Measurements from ENCODE around the gene TFB2M.

The TFB2M gene

DNA sequence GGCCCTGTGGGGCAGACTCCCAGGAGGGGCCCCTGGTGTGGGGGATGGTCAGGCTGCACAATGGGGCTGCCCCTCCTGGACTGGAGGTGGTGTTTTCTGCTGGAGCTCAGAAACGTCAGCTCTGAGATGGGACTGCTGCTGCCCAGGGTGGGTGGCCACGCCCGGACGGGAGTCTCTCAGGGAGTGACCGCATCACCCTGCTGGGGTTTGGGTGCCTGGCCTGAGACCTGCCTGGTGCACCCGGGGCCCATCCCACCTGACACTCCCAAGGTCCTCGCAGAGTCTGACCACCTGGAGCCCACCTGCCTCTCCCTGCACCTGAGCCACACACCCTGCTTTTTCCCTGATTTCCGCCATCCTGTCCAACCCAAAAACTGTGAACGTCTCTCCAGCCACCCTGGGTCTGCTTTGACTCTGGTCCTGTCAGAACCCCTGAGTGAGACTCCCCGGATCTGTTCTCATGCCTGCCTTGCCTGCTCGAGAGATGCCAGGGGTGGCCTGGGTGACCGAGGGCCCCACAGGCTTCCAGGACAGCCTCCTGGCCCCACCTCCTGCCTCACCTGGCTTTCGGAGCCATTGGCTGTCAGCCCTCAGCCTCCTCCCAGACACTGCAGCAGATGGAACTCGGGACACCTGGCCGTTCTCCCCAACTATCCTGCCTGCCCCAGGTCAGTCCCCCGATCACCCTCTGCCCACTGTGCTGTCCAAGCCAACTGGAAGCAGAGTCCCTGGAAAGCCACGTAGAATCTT lies 47.4 kb downstream of the TFB2M start:
- in situ Hi-C loops (cut with HindIII; ENCODE audit: low sequenced_read_pairs), result no loop called here
- DNase-seq (ENCODE audit: low read depth, low spot score), result no peak
- TF ChIP-seq, protein P1, sequence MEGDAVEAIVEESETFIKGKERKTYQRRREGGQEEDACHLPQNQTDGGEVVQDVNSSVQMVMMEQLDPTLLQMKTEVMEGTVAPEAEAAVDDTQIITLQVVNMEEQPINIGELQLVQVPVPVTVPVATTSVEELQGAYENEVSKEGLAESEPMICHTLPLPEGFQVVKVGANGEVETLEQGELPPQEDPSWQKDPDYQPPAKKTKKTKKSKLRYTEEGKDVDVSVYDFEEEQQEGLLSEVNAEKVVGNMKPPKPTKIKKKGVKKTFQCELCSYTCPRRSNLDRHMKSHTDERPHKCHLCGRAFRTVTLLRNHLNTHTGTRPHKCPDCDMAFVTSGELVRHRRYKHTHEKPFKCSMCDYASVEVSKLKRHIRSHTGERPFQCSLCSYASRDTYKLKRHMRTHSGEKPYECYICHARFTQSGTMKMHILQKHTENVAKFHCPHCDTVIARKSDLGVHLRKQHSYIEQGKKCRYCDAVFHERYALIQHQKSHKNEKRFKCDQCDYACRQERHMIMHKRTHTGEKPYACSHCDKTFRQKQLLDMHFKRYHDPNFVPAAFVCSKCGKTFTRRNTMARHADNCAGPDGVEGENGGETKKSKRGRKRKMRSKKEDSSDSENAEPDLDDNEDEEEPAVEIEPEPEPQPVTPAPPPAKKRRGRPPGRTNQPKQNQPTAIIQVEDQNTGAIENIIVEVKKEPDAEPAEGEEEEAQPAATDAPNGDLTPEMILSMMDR (IDR thresholded peaks at IDR 0.05; ENCODE audit: low read depth, low read length), result no peak
- no peak overlapping the region for H3K4me3 ChIP-seq (ENCODE audit: low read depth, low read length)

DNA sequence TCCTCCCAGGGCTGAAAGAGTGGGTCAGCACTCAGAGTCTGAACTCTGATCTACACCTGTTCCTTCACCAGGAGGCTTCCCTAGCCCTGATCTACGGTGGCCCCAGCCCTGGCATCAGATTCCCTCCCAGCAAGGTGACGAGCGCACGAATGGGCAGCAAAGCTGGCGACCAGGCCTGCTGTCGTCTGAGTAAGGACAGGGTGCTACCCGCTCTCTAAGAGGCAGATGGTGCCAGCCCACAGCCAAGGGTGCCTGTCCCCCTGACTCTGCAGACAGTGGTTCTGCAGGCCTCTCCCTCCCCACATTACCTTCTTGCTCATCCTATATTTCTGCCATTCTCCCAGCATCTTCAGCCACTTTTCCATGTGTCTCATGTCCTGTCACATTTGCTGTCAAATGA lies 48.7 kb downstream of the TFB2M start:
- in situ Hi-C loops (cut with HindIII; ENCODE audit: low sequenced_read_pairs), result no loop called here
- TF ChIP-seq, protein P1 (IDR thresholded peaks at IDR 0.05; ENCODE audit: low read depth, low read length), result no peak
- no peak overlapping the region for H3K4me3 ChIP-seq (ENCODE audit: low read depth, low read length)
- DNase-seq (ENCODE audit: low read depth, low spot score), result no peak

DNA sequence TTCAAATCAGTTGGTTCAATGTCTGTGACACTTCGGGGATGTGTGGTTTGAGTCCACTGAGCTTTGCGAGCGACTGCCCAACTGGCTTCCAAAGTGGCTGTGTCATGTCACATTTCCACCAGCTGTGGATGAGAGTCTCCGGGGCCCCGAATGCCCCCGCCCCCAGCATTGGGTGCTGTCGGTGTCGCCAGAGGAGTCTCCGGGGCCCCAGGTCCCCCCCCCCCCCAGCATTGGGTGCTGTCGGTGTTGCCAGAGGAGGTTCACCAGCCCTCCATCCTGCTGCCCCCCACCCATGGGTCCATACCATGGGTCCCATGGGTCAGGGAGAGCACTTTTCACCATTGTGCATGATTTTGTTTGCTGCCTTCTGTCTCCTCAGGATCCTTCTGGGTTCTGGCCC lies 49.9 kb downstream of the TFB2M start:
- no peak overlapping the region for H3K4me3 ChIP-seq (ENCODE audit: low read depth, low read length)
- in situ Hi-C loops (cut with HindIII; ENCODE audit: low sequenced_read_pairs), result no loop called here
- TF ChIP-seq, protein P1 (IDR thresholded peaks at IDR 0.05; ENCODE audit: low read depth, low read length), result no peak
- DNase-seq (ENCODE audit: low read depth, low spot score), result no peak

DNA sequence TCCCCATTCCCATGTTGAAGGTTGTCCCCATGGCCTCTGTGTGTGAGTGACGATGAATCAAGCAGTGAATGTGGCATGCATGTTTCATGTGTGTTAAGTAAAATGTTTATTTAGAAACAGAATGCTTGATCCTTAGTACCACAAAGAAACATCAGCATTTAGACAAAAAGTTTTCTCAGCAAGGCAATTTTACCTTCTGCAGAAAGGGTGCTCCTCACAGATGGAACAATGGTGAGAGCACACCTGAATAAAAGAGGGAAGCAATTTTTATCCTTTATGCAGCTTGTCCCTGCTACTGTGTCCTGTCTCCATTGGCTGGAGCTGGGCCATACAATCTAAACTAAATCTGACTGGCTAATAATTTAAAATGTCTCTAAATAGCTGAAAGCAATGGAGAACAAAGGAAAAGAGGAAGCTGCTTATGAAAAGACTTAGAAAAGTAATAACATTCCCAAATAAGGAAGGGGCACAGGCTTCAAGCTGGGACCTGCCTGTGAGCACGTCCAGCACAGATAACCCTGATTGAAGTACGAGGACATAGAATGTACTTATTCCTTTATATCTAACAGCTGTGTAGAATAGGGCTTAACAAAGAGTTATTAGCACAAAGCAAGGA lies 50.6 kb downstream of the TFB2M start:
- in situ Hi-C loops (cut with HindIII; ENCODE audit: low sequenced_read_pairs), result no loop called here
- DNase-seq (ENCODE audit: low read depth, low spot score), result no peak

DNA sequence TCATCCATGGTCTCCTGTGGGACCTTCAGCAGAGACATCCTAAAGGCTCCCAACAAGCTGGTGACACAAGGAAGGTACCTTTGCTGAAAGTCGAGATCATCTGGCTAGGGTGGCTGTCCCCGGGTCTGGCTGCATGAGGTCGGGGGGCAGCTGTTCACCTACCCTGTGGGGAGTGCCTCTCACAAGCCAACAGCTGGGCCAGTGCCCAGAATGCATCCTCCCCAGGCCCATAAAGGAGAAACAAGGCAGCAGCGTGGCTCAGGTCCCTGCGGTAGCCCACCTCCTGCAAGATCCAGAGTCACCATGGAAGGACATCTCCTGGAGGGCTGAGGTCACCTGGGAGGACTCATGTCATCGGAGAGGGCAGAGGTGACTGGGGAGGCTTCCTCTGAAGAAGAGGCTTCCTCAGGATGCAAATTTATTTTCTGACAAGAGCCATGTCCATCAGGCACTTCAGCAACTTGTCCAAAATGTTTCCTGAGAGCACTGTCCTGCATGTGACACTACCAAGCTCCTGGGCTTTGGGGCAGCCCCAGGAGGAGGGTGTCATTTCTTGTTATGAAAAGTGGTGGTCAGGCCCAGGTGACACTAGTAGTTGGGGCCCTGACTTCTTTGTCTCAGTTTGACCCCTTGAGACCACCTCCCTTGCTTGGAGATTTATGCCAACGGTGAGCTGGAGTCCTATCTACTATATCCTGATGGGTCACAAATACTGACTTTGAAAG lies 52.3 kb downstream of the TFB2M start:
- DNase-seq (ENCODE audit: low read depth, low spot score), result no peak
- TF ChIP-seq, protein P1 (IDR thresholded peaks at IDR 0.05; ENCODE audit: low read depth, low read length), result no peak
- H3K4me3 ChIP-seq (ENCODE audit: low read depth, low read length), result no peak overlapping the region
- in situ Hi-C loops (cut with HindIII; ENCODE audit: low sequenced_read_pairs), result no loop called here

More for the DNA sequence above, 50.6 kb downstream of the TFB2M start:
- TF ChIP-seq, protein P1 (IDR thresholded peaks at IDR 0.05; ENCODE audit: low read depth, low read length), result no peak
- no peak overlapping the region for H3K4me3 ChIP-seq (ENCODE audit: low read depth, low read length)

DNA sequence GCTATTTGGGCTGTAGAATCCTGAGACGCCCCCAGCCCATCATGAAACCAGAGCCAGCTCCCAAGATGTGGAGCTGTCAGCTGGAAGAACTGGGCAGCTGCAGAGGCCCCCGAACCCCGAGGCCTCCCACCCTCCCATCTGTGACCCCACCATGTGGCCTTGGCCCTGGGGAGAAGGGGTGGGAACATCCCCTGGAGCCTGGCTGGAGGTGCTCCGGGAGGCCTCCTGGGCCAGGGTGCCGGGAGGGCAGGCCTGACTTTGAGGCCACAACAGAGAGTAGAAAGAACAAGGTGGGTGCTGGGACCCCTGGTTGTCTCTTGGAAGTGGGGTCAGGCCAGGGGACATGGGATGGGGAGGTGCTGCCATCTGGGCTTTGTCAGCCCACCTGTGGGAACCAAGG lies 53.0 kb downstream of the TFB2M start:
- in situ Hi-C loops (cut with HindIII; ENCODE audit: low sequenced_read_pairs), result no loop called here
- no peak for DNase-seq (ENCODE audit: low read depth, low spot score)
- H3K4me3 ChIP-seq (ENCODE audit: low read depth, low read length), result no peak overlapping the region
- TF ChIP-seq, protein P1 (IDR thresholded peaks at IDR 0.05; ENCODE audit: low read depth, low read length), result no peak

All from astrocyte of the spinal cord (primary cell).